K562 (cell line): ENCODE results near the gene ZMAT2. TPM values are rescaled to one million over a fixed set of nuclear protein-coding genes. Genes with fewer than 3 reads are reported as not detected.
A peak's percentile ranks its signal among the peaks of the same experiment; 100 is the strongest.

Experiments
- ATF7 ChIP-seq: fragments of 450-650 bp; IDR thresholded peaks from 2 replicates; pipeline ENCODE4 v1.7.1; 2014; ENCODE audit warnings: mild to moderate bottlenecking, moderate library complexity
- CHD2 ChIP-seq: IDR thresholded peaks from 2 replicates; pipeline ENCODE4 v1.6.1; 2011; ENCODE audit warnings: low read depth, low read length
- CTBP1 ChIP-seq: fragments of 450-650 bp; IDR thresholded peaks from 2 replicates; pipeline ENCODE4 v1.6.1; 2016; ENCODE audit warnings: borderline replicate concordance
- ELF1 ChIP-seq: fragments of 200-800 bp; sonication (Bioruptor generic); IDR thresholded peaks from 2 replicates; pipeline ENCODE4 v1.6.1; 2016; ENCODE audit warnings: missing genetic modification characterization, missing compliant biosample characterization
- ELF4 ChIP-seq: fragments of 450-650 bp; formaldehyde crosslinking; IDR thresholded peaks from 2 replicates; pipeline ENCODE4 v1.4.0; 2022; ENCODE audit warnings: missing genetic modification characterization
- HEY1 ChIP-seq: fragments of 250-450 bp; sonication (Bioruptor Pico); IDR thresholded peaks from 2 replicates; pipeline ENCODE4 v1.5.0; 2020; ENCODE audit warnings: mild to moderate bottlenecking, moderate library complexity, borderline replicate concordance
- LEF1 ChIP-seq: fragments of 450-650 bp; IDR thresholded peaks from 2 replicates; pipeline ENCODE4 v1.6.1; 2016; ENCODE audit warnings: mild to moderate bottlenecking
- MTA3 ChIP-seq: fragments of 450-650 bp; formaldehyde crosslinking; IDR thresholded peaks from 2 replicates; pipeline ENCODE4 v1.6.1; 2017; ENCODE audit warnings: mild to moderate bottlenecking, borderline replicate concordance
- MYNN ChIP-seq, 2 experiments: sonication (generic); formaldehyde crosslinking in 1 of 2; IDR thresholded peaks; 2 replicates each; pipeline versions ENCODE4 v1.5.0 to v1.6.1; 2016 to 2020; ENCODE audit warnings: antibody characterized with exemption in 1 of 2, missing genetic modification reagents in 1 of 2
- NBN ChIP-seq: fragments of 450-650 bp; IDR thresholded peaks from 2 replicates; pipeline ENCODE4 v1.6.1; 2016; ENCODE audit warnings: low read depth, mild to moderate bottlenecking
- NEUROD1 ChIP-seq: fragments of 150-350 bp; IDR thresholded peaks from 2 replicates; pipeline ENCODE4 v1.6.1; 2014; ENCODE audit warnings: borderline replicate concordance, low read length, low read depth; ENCODE audit not compliant: partially characterized antibody
- RAD21 ChIP-seq, 2 experiments: fragments of 250-450 bp in 1 of 2; fragments of 450-650 bp in 1 of 2; sonication (Bioruptor Pico) in 1 of 2; formaldehyde crosslinking in 1 of 2; IDR thresholded peaks in 1 of 2; conservative IDR thresholded peaks in 1 of 2; 2 replicates each; pipeline versions ENCODE4 v1.4.0 to v1.8.0; 2020 to 2022; ENCODE audit warnings: mild to moderate bottlenecking in 2 of 2, moderate library complexity in 1 of 2
- RFX5 ChIP-seq: IDR thresholded peaks from 2 replicates; pipeline ENCODE4 v1.6.1; 2011; ENCODE audit warnings: low read depth, mild to moderate bottlenecking, improper control_type of control experiment, low read length
- SMAD2 ChIP-seq: fragments of 150-350 bp; IDR thresholded peaks from 2 replicates; pipeline ENCODE4 v1.6.1; 2014; ENCODE audit warnings: low read depth, mild to moderate bottlenecking, low read length
- TAF1 ChIP-seq: IDR thresholded peaks from 2 replicates; pipeline ENCODE4 v1.6.1; 2011; ENCODE audit warnings: mild to moderate bottlenecking, low read length, moderate library complexity; ENCODE audit not compliant: insufficient read depth, control insufficient read depth, severe bottlenecking; ENCODE audit errors: extremely low read depth
- ZNF12 ChIP-seq: sonication (generic); formaldehyde crosslinking; IDR thresholded peaks from 2 replicates; pipeline ENCODE4 v1.4.0; 2020; ENCODE audit warnings: mild to moderate bottlenecking, missing genetic modification reagents
- polyA plus RNA-seq, 8 experiments: library from polyadenylated mRNA; depleted of rRNA in 4 of 8; stranded (reverse) in 5 of 8; unstranded in 3 of 8; fragments of >200 nt; fragmentation: Nextera tagmentation in 2 of 8; fragmentation: Illumina TruSeq in 1 of 8; extraction: Ambion mirVana in 2 of 8; extraction: Trizol in 1 of 8; gene quantifications; 2 replicates each; pipeline versions ENCODE4 v1.2.1 to v1.2.3, GENCODE V29; 2011 to 2014; ENCODE audit warnings: inconsistent platforms in 1 of 8, missing spikeins in 1 of 8
- total RNA-seq, 7 experiments: library from RNA; depleted of rRNA in 6 of 7; stranded (reverse); fragments of >200 nt in 6 of 7; fragmentation: Illumina TruSeq in 2 of 7; extraction: Trizol in 2 of 7; gene quantifications; 2 replicates each; pipeline versions ENCODE4 v1.2.1 to v1.2.3, GENCODE V29; 2011 to 2021; ENCODE audit warnings: low replicate concordance in 1 of 7
- TF ChIP-seq, protein P1 (sequence below), 2 experiments: fragments of 450-650 bp; IDR thresholded peaks; 2 replicates each; pipeline ENCODE4 v1.6.1; 2018; ENCODE audit warnings: mild to moderate bottlenecking in 2 of 2, low read depth in 1 of 2; ENCODE audit not compliant: partially characterized antibody in 2 of 2
- TF ChIP-seq, protein P2 (sequence below): fragments of 450-650 bp; IDR thresholded peaks from 2 replicates; pipeline ENCODE4 v1.6.1; 2014; ENCODE audit warnings: low read depth, mild to moderate bottlenecking, moderate library complexity, borderline replicate concordance

Gene ZMAT2
- total and polyA plus RNA-seq, 9 of the 15 experiments (the other 6 are each of a cell fraction or from before 2014, with no cell fraction given) = 44.2 to 101 (median 69.2) TPM

DNA sequence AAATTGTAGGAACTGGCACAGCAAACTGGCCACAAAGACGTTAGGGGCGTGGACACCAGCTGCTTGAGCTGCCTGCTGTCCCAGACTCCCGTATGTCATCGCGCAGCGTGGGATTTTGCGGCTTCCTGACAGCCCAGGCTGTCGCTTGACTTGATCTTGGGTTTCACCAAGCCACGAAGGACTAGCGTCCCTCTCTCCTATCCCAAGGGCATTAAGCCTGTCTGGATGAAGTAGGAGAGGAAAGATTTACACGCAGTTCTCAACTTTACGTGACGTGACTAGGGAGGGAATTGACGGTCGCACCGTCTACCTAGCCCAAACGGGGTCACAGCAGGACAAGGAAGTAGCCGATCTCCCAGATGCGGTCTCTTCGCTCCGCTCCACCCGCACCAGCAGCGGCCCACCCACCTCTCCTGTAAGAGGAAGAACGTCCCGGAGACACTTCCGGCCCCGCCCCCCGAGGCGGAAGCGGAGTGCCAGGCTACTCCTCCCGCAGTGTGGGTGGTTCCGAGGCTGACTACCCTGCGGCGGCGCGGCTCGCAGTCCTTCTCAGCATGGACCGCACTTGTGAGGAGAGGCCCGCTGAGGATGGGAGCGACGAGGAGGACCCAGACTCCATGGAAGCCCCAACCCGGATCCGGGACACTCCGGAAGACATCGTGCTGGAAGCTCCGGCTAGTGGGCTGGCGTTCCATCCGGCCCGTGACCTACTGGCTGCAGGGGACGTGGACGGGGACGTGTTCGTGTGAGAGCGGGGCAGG lies 35.7 kb upstream of the ZMAT2 start, which contains the start of gene WDR55 (continued):
- TF ChIP-seq ATF7 (peak; percentile 87), CHD2 (peak; percentile 64; the same call in 1 of the 2 replicates), MTA3 (peak; percentile 94), LEF1 (peak; percentile 84), MYNN (IDR thresholded peaks at IDR 0.05) (peak; percentile 67), MYNN (CRISPR knock-in tag; IDR thresholded peaks at IDR 0.05) (no peak), NEUROD1 (peak; percentile 14), CTBP1 (peak; percentile 88; the same call in 1 of the 2 replicates), TAF1 (peak; percentile 83), ELF1 (tag) (peak; percentile 97), RAD21 (CRISPR knock-in tag; conservative IDR thresholded peaks at IDR 0.05 in 1 of 2, IDR thresholded peaks at IDR 0.05 in 1 of 2) (peak; percentile 6 to 9; a peak in 1 of 4 replicates), ZNF12 (CRISPR knock-in tag) (peak; percentile 100), HEY1 (CRISPR knock-in tag) (no peak), SMAD2 (no peak), NBN (peak; percentile 92), RFX5 (no peak), ELF4 (peak; percentile 78; the same call in 1 of the 2 replicates)
- TF ChIP-seq, protein P1, sequence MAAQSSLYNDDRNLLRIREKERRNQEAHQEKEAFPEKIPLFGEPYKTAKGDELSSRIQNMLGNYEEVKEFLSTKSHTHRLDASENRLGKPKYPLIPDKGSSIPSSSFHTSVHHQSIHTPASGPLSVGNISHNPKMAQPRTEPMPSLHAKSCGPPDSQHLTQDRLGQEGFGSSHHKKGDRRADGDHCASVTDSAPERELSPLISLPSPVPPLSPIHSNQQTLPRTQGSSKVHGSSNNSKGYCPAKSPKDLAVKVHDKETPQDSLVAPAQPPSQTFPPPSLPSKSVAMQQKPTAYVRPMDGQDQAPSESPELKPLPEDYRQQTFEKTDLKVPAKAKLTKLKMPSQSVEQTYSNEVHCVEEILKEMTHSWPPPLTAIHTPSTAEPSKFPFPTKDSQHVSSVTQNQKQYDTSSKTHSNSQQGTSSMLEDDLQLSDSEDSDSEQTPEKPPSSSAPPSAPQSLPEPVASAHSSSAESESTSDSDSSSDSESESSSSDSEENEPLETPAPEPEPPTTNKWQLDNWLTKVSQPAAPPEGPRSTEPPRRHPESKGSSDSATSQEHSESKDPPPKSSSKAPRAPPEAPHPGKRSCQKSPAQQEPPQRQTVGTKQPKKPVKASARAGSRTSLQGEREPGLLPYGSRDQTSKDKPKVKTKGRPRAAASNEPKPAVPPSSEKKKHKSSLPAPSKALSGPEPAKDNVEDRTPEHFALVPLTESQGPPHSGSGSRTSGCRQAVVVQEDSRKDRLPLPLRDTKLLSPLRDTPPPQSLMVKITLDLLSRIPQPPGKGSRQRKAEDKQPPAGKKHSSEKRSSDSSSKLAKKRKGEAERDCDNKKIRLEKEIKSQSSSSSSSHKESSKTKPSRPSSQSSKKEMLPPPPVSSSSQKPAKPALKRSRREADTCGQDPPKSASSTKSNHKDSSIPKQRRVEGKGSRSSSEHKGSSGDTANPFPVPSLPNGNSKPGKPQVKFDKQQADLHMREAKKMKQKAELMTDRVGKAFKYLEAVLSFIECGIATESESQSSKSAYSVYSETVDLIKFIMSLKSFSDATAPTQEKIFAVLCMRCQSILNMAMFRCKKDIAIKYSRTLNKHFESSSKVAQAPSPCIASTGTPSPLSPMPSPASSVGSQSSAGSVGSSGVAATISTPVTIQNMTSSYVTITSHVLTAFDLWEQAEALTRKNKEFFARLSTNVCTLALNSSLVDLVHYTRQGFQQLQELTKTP (IDR thresholded peaks at IDR 0.05; ENCODE audit: low read depth in 1 of 2, partially characterized antibody in 2 of 2) = peak in 1 of 2 experiments; percentile 66
- TF ChIP-seq, protein P2, sequence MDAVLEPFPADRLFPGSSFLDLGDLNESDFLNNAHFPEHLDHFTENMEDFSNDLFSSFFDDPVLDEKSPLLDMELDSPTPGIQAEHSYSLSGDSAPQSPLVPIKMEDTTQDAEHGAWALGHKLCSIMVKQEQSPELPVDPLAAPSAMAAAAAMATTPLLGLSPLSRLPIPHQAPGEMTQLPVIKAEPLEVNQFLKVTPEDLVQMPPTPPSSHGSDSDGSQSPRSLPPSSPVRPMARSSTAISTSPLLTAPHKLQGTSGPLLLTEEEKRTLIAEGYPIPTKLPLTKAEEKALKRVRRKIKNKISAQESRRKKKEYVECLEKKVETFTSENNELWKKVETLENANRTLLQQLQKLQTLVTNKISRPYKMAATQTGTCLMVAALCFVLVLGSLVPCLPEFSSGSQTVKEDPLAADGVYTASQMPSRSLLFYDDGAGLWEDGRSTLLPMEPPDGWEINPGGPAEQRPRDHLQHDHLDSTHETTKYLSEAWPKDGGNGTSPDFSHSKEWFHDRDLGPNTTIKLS = peak; percentile 61
